Measurements from ENCODE around the gene CGB1.
"Not testable (repeated sequence)": the region's sequence is repeated elsewhere in the genome, so short reads cannot be mapped to it uniquely, and the experiment has no call there.

Gene CGB1

DNA sequence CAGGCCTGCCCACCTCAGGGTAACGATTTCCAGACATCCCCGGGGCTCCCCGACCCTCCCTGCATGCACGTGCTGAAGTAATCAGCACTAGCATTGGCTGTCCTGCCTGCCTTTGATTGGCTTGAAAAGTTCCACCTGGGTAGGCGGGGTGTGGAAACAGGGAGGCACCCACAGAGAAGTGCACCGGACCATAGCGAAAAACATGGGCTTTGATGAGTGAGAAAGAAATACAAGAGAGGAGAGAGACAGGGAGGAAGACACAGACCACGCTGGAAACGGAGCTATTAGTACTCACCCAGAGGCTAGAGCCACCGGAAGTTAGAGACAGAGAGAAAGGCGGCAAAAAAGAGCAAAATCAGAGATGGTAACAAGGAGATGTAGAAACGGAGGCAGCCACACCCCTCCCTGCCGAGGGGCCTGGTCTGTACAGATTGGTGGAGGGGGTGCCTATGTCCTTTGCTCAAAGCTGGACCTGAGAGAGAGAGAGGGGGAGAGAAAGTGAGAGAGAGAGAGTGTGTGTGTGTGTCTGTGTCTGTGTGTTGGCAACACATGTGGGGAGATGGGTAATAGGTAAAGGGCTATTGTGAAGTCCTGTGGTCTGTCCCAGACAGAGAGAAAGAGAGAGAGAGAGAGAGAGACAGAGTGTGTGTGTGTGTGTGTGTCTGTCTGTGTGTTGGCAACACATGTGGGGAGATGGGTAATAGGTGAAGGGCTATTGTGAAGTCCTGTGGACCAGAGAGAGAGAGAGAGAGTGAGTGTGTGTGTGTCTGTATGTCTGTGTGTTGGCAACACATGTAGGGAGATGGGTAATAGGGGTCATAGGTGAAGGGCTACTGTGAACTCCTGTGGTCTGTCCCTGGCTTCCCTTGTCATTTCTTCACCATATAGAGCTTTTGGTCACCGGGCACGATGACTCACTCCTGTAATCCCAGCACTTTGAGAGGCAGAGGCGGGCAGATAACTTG, 15.5 kb downstream of the CGB1 start:
- no peak for DNase-seq

DNA sequence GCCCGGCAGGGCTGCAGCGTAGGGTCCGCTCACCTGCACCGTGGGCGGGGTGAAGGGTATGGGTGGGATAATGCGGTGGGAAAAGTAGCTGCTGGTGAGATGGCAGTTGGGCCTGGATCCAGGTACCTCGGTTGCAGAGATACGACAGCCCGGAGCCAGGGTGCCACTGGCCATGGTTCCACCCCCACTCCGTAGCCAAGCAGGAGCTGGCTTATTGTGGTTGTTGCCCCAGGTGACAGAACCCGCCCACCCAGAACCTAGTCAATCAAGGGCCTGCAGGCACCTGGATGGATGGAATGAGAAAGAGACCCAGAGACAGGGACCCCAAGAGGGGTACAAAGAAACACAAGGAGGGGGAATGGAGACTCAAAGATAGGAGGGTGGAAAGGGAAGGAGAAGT, 16.4 kb downstream of the CGB1 start:
- DNase-seq, result no peak

DNA sequence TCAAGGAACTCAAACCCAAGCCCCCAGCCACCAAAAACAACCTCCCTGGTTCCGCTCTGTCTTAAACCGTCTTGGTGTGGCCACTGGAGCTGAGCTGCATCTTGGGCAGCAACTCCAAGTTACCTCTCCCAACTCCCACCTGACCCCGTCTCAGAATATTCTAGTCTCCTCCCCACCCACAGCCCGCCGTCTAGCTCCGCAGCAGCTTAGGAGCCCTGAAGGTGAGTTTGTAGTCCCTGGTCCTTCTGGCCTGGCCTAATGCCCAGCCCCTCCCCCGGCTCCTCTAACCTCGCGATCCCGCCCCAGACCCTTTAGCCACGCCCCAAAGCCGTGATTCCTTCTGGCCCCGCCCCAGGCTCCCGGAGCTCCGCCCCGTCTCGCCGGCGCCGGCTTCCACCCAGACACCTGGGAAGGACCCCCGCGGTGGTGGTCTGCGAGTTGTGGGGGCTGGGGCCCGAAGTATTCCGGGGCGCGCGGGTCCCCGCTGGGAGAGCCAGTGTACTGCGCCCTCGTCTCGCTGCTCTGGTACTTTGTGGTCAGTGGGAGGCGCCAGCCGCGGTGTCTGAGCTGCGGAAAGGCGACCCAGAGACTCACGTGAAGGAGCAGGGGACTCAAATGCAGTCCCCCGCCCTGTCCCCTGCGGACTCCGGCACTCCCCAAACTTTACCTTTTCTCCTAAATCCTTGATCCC, 17.3 kb downstream of the CGB1 start:
- DNase-seq, result peak; percentile 55

DNA sequence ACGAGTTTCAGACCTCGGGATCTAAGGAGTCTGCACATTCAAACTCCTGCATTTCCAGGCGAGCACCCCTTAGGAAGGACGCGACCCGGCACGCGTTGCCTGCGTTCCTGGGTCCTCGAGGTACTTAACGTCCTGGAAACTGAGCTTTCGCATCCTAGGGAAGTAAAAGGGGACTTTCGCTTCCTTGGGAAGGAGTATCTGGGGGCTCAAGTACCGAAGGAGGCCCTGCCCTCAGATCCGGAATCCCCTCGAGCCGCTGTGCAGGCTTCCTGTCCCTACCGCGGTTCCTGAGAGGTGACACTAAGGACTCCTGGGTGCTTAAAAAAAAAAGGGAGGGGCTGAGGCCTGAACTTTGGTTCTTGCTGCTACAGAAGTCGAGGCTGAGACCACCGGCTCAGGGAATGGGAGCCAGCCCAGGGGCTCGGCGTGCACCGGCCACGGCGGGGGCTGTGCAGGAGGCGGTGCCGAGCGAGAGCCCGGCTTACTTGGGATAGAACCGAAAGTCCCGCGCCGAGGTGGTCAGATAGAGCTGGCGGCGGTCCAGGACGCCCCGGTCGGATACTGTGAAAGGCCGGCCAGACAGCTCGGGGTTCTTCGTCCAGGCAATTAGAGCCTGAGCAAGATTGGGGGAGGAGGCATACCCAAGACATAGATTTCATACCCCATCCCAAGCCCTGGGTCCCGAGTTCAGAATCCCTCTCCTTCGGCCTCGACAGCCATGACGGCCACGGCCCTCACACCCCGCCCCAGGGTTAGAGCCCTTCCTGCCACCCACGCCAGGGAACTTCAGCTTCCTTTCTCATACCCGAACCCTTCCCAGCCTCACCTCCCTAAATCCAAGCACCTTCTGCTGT, 18.1 kb downstream of the CGB1 start:
- not testable (repeated sequence) for DNase-seq

DNA sequence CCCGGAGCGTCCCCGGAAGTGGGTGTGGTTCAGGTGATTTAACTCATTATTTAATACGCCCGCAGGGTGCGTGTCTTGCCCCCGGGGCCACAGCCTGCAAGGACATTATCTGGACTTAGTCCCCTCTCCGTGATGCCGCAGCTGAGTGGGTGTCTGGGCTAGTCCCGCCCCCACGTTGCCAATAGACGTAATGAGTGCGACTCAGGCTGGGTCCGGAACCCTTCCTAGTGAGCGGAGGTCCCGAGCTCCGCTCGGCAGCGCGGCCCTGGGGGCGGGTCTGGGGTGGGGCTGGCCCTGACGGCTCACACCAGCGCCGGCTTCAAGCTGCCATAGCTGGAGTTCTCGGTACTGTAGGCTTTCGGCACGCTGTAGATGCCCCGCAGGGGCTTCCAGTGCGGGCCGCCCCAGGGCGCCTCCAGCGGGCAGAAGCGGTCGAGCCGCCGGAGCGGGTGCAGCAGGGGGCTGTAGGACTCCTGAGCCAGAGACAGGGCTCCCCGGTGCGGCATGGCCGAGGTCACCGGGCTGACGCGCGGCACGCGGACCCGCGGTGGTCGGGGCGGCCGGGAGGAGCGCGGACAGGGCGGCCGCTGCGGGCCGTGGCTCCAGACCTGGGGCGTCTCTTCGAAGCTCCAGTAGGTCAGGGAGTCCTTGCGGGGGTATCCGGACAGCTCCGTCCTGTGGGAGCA, 18.9 kb downstream of the CGB1 start:
- DNase-seq, result peak; percentile 62

DNA sequence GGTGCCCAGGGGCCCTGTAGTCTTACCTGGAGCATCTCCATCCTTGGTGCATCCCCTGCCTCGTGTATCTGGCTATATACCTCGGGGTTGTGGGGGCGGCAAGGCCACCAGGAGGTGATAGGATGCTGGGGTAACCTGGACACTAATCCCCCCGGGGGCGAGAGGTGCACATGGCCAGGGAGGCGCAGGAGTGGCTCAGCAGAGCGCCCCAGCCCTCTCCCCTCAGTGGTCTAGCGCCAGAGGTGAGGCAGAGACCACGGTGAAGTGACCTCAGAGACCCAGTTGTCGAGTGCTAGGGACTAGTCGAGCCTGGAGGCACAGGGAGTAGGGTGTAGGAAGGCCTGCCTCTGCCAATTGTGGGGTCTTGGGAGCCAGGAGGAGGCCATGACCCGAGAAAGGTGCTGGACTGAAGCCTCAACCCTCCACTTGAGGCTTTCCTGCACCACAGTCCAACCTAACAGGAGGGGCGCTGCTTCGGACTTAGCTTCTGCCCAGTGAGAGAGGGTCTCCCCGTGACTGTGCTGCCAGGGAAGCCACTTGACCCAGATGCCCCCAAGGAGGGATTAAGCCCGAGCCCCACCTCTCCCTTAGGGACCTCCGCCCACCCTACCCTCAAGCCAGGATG, 19.5 kb downstream of the CGB1 start, which contains the start of gene LHB:
TSS of gene LHB (minus strand) at position 51 of the 625 bp plus-strand sequence. CDS start at position 41, 10 bp downstream.
- no peak for DNase-seq

DNA sequence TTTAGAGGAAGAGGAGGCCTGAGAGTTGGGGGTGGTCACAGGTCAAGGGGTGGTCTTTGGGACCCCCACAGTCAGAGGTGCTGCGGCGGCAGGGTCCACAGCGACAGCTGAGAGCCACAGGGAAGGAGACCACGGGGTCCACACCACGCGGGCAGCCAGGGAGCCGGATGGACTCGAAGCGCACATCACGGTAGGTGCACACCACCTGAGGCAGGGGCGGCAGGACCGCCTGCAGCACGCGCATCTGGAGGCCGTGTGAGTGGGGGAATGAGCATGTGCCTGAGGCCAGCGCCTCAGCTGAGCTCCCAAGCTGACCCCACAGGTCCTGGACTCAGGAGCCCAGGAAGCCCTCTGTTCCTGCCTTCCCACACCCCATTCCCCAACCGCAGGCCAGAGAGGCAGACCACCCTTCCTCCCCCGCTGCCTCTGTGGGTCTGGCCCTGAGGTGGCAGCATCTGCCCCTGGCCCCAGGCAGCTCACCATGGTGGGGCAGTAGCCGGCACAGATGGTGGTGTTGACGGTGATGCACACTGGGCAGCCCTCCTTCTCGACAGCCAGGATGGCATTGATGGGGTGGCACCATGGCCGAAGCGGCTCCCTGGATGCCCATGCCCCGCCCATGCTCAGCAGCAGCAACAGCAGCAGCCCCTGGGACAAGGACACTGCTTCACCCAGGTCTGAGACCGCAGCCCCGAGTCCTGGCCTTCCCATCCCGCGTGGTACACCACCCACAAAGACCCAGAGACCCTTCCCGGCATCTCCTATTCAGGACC, 20.4 kb downstream of the CGB1 start:
- DNase-seq, result no peak

DNA sequence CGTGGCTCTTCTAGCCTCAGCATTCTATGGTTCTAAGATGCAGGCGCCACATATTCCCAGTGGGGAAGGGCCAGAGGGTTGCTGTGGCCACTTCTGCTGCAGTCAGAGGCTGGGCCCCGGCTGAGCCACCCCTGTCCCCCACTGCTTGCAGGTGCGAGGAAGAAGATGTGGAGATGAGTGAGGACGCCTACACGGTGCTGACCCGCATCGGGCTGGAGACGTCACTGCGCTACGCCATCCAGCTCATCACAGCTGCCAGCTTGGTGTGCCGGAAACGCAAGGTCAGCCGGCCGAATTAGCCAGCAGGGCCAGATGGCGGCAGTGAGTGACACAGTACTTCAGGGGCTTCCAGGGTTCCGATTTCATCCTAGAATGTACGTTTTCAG, 21.8 kb downstream of the CGB1 start:
- DNase-seq, result no peak

DNA sequence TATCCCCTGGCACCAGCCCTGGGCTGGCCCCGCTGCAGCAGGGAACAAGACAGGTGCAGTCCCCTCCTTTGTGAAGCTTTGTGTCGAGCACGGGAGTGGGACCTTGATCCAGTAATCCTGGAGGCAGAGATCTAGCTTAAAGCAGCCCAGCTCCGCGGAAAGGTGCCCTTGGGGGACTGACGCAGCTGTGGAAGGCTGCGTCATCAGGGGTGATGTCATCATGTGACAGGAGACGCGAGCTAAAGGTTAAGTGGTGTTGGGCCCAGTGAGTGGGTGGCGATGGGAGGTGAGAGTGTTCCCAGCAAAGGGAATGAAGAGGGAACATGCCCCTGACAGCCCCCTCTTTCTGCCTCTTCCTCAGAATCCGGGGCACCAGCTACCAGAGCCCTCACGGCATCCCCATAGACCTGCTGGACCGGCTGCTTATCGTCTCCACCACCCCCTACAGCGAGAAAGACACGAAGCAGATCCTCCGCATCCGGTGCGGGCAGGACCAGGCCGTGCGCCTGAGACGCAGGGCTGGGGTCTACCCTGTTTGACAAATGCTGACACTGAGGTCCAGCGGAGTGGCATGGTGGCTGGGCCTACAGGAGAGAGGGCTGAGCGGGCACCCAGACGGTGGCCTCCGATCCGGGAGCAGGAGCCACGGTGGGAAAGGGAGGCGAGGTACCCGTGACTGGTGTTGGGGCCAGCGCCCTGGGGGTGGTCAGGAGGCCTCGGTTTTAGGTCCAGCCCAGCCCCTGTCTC, 22.4 kb downstream of the CGB1 start:
- no peak for DNase-seq

DNA sequence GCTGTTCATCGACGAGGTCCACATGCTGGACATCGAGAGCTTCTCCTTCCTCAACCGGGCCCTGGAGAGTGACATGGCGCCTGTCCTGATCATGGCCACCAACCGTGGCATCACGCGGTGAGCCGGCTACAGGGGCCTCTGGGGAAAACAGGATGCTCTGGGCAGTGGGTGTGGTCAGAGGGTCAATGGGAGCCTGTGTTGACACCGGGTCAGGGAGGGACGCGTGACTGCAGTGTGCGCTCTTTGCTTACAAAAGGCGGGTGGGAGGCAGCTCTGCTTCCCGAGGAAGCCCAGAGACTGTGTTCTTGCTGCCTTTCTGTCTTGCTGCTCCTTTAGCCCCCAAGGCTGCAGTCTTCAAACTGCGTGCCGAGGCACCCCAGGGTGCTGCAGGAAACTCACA, 25.5 kb downstream of the CGB1 start:
- DNase-seq, result no peak

DNA sequence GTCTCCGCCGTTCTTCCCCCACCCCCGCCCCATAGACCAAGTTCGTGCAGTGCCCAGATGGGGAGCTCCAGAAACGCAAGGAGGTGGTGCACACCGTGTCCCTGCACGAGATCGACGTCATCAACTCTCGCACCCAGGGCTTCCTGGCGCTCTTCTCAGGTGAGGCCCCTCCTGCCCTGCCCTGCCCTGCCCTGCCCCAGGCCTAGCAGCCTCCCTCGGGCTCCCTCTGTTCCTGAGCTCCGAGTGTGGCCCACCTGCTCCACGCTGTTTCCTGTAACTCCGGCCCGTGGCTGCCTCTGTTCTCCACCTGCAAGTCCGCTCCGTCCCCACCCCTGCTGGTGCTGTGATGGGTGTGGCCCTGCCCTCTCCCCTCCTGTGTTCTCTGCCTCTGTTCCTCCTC, 26.2 kb downstream of the CGB1 start:
- DNase-seq, result no peak

DNA sequence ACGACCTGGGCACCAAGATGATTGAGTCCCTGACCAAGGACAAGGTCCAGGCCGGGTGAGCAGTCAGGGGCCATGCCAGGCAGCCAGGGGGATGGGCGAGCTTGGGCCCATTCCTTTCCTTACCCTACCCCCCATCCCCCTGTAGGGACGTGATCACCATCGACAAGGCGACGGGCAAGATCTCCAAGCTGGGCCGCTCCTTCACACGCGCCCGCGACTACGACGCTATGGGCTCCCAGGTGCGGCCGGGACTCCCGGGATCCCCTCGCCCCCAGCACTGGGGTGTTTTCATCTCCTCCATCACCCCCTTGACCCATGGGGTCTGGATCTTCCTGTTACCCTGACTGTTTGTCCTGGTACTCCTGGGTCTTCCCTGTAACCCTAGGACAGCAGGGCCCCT, 26.9 kb downstream of the CGB1 start:
- DNase-seq, result no peak

DNA sequence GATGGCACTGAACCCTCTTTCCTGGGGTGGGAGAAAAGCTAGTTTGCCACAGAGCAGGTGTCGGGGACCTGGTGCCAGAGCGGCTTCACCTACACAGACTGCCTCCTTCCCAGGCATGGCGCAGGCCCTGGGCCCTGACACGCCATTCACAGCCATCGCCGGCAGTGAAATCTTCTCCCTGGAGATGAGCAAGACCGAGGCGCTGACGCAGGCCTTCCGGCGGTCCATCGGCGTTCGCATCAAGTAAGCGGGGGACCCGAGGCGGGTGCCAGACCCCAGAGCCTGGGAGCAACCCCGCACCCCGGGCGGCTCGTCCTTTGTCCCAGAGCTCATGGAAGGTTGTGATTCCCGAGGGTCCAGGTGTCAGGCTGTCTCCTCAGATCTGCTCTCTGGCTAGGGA, 29.8 kb downstream of the CGB1 start:
- DNase-seq, result no peak

DNA sequence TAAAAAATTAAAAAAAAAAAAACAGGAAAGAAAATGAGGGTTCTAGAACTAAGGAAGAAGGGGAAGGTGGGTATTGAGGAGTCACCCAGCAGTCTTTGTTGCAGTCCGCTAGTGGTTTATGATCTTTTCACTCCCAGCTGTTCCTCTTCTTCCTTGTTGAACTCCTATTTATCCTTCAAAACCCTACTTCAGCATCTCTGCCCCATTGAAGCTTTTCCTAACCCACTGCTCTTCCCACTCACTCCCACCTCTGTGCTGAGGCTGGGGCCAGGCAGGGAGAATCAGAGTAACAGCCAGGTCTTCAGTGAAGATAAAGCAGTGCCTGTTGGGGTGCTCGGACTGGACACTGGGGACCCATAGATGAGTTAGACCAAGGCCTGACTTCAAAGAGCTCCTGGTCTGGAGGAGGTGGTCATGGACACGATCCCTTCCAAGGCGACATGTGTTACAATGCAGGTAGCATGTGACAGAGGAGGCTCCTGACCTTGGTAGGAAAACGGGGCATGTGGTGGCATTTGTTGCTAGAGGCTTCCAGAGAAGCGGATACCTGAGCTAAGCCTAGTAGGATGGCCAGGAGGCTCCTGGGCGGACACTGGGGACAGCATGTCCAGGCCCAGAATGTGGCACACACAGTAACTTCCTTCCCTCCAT, 31.6 kb downstream of the CGB1 start:
- no peak for DNase-seq

DNA sequence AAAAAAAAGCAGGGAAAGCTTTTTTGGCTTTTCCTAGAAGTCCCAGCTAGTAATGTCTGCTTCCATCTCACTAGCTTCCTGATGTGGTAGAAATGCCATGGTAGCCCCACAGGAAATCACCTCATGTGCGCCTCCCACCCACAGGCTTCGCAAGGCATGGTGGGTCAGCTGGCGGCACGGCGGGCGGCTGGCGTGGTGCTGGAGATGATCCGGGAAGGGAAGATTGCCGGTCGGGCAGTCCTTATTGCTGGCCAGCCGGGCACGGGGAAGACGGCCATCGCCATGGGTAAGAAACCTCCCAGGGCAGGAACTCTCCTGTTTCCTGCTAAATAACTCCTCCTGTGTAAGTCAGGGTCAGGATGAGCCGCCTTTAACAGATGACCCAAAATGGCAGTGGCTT, 32.6 kb downstream of the CGB1 start:
- DNase-seq, result no peak

DNA sequence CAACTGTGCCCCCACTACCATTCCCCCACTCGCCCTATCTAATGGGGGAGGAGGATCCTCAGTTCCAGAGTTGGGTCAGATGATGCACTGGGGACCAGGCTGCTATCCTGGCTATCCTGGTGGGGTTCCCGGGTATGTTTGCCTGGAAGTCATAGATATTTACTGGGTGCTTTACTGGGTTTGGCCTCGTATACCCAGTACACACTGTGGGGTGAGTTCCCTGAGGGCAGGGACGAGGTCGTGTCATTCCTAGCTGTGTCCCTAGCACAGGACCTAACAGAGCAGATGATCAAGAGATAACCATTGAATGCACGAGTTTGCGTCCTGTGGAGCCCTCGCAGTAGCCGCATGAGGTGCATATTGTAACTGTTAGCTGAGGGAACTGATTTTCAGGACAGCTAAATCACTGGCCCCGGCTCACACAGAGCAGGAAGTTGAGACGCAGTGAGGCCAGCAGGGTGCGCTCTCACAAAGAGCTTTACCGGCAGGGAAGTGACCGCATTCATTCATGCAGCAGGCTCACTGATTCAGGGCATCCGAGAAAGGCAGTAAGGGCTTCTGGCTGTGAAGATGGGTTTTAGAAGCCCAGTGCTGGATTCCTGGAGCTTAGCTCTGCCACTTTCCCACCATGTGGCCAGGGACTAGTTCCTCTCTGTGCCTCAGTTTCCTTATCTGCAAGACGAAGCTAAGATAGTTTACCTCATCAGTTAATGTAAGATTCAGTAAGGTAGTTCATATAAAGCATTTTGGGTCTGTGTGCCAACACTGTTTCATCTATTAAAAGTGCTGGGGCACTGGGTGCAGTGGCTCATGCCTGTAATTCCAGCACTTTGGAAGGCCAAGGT, 37.0 kb downstream of the CGB1 start:
- peak; percentile 69 for DNase-seq

DNA sequence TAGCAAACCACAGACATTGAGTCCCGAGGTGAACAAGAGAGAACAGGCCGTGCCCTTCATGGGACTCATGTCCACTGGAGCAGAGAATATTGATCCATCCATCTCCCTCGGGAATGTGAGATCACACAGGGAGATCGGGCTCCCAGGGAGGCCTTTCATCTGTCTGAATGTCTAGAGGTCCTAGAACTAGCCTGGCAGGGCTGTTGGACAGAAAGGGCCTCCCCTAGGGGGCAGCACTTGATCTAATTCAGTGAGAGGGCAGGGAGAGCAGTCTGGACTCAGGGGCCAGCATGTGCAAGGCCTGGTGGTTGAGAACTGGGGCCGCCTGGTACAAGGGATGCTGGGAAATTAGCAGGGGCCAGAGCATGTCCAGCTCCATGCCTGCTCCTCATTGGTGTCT, 38.7 kb downstream of the CGB1 start:
- DNase-seq, result peak; percentile 55

DNA sequence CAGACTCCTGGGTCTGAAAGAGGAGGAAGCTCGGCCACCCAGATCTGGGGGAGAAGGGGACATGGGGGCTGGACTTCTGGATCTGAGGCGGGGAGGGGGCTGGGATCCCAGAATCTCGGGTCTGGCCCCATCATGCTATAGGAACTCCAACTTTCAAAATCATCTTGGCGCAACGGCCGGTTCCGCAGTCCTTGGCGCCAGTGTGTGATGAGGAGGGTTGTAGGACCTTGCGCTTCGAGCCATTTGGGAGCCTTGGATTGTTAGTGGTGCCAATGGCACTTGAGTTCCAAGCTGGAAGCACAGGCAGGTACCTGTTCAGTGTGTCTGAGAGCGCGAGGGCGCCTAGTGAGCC, 42.7 kb downstream of the CGB1 start:
- no peak for DNase-seq

All from stimulated activated CD4-positive, alpha-beta T cell treated with anti-CD3 and anti-CD28 coated beads, Interleukin-4, amount 100 ng/mL, for 24 hours (primary cell).